ENCODE results near the gene GALM.
"Not testable (repeated sequence)": the region's sequence is repeated elsewhere in the genome, so short reads cannot be mapped to it uniquely, and the experiment has no call there.

GALM gene

GRCh38 chr2:38713338-38713737, 47.4 kb downstream of the GALM start:
- no peak for FAIRE-seq

GRCh38 chr2:38714941-38715340, 49.0 kb downstream of the GALM start:
- not testable (repeated sequence) for FAIRE-seq

GRCh38 chr2:38716185-38716584, 50.3 kb downstream of the GALM start:
- no peak for FAIRE-seq

- no peak for FAIRE-seq
Observed at GRCh38 chr2:38718601-38719000, 52.7 kb downstream of the GALM start.

GRCh38 chr2:38719706-38720105, 53.8 kb downstream of the GALM start:
- no peak for FAIRE-seq

- FAIRE-seq = no peak
Observed at GRCh38 chr2:38720613-38721241, 54.8 kb downstream of the GALM start.

DNA sequence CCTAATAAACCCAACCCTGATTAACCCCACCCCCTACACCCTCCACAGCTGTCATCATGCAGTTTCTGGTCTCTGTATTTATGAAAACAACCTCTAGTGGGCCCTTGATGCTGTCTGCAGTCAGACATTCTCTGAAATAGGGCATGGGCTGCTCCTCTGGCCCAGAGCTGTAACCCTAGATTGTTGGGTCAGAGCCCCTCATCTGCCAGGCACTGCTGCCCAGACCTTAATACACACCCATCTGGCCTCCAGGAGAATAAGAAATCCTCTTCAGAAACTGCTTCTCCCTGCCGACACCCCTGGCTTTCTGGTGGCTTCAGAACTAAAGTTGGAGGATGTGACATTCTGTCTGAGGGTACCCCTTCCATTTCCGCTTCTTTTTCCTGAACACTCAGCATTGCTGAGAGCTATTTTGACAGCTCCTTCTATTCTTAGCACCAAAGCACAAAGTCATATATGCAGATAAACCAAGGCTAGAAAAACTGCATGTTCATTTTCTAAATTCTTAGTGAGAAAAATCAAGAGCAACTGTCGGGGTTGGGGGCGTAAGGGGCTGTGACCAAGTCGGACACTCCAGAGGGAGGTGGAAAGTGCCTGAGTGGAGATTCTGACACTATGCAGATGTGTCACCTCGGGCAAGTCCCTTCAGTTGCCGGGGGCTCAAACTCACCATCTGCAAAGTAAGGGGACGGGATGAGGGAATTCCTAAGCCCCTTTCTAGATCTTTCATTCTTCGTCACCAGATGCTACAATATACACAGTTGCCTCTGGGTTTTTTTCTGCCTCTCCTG, 56.6 kb downstream of the GALM start:
- FAIRE-seq = no peak

DNA sequence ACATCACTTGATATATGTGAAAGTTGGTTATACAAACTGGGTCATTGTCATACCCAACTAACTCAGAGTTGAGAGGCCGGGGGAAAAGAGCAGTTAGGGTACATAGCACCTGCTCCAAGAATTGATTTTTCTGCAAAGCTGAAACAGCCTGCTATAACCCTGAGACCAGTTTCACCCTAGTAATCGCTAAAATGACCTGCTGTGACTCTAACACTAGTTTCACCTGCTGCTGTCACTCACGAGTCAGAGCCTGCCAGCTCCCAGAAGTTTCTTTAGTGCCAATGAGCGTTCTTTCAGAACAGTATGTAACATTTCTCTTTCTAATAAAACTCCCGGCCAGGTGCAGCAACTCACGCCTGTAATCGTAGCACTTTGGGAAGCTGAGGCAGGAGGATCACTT, 57.3 kb downstream of the GALM start:
- no peak for FAIRE-seq

DNA sequence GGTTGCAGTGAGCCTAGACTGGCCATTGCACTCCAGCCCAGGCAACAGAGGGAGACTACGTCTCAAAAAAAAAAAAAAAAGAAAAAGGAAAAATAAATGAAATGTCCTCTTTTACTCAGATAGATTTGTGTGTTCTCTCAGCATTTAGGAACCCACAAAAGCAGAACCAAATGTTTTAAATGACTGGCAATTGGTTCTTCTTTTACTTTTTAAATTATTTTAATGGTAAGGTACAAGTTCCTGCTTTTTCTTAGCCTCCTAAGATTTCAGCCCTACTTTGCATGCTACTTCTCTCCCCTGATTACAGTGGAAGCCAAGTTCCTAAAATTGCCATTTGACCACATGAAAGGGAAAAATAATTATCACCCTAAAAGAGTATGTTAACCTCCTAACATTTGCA, 61.7 kb downstream of the GALM start:
- no peak for FAIRE-seq

DNA sequence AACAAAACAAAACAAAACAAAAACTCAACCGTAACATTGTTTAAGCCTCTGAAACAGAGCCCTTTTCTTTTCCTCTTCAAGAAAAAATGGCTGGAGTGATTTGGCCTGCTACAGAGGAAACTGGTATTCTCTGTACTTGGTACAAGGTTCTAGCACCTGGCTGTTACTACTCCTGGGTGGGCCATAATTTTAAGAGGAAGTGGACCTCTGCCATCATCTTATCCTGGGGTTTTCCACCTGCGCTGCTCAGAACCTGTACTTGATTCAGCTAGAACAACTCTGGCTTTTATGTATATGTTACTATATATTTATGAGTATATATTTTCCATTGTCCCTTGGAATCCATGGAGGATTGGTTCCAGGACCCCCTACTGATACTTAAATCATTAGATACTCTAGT, 62.8 kb downstream of the GALM start:
- no peak for FAIRE-seq

GRCh38 chr2:38731090-38731489, 65.2 kb downstream of the GALM start:
- no peak for FAIRE-seq

- no peak for FAIRE-seq
Observed at GRCh38 chr2:38731684-38732221, 65.8 kb downstream of the GALM start.

DNA sequence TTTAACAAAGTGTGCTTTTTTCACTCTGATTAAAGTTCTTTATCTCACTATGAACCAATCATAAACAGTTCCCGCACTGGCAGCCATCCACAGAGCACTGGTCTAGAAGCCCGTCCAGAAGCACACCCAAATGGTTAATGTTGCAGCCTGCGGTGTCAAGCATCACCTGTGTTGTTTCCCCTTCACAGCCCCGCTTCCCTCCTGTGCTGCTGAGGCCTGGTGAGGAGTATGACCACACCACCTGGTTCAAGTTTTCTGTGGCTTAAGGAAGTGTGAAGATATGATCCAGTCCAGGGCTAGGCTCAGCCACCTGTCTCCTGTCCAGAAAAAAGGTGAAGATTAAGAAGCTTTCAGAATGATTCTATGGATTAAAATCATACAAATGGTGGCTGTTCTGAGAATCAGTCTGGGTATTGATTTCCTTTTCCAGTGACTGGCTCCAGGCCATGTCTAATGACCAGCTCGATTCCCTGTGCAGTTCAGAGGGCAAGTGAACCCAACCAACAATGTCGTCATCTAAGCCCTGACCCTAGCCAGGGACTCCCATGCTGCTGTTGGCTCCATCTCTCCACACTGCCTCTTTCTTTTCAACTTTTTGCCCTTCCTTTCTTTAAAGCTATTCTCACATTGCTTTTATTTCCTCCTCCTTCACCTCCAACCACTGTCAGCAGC, 67.5 kb downstream of the GALM start:
- FAIRE-seq = no peak

- FAIRE-seq = no peak
Observed at GRCh38 chr2:38734299-38735058, 68.6 kb downstream of the GALM start.

DNA sequence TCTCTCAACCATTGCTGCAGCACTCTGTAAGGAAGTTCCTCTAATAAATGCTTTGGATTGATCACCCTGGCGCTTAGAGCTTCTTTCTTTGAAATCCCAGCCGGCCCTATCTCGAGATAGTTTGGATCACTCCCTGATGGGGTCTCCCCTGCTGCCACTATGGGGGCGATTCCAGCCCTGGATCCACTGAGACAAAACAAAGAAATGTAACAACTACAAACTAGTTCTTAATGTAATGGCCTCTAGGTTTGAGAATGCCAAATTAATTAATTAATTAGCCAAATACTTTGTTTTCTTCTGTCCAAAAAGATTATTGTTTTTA, 70.0 kb downstream of the GALM start:
- no peak for FAIRE-seq

DNA sequence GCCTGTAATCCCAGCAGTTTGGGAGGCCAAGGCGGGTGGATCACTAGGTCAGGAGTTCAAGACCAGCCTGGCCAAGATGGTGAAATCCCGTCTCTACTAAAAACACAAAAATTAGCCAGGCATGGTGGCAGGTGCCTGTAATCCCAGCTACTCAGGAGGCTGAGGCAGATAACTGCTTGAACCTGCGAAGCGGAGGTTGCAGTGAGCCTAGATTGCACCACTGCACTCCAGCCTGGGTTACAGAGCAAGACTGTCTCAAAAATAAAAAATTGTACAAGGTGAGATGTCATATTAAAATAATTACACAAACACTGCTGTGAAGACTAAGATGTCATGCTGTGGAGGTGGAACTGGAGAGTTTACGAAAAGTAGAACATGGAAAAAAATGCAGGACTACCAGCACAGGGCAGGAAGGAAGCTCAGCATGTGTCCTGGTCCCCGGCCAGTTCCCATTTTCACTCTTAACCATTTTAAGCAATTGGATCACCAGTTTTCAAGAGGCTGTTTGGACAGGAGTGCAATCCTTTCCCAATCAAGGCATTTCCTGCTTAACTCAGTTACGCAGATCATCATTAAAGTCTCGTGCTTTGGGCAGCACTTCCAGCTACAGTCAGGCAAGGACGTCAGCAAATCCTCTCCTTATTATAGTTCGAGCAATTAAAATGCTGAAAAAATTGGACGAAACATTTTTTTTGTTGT, 71.2 kb downstream of the GALM start:
- FAIRE-seq = not testable (repeated sequence)

GRCh38 chr2:38737925-38738324, 72.0 kb downstream of the GALM start:
- no peak for FAIRE-seq

- FAIRE-seq = no peak
Observed at GRCh38 chr2:38739524-38739923, 73.6 kb downstream of the GALM start.

DNA sequence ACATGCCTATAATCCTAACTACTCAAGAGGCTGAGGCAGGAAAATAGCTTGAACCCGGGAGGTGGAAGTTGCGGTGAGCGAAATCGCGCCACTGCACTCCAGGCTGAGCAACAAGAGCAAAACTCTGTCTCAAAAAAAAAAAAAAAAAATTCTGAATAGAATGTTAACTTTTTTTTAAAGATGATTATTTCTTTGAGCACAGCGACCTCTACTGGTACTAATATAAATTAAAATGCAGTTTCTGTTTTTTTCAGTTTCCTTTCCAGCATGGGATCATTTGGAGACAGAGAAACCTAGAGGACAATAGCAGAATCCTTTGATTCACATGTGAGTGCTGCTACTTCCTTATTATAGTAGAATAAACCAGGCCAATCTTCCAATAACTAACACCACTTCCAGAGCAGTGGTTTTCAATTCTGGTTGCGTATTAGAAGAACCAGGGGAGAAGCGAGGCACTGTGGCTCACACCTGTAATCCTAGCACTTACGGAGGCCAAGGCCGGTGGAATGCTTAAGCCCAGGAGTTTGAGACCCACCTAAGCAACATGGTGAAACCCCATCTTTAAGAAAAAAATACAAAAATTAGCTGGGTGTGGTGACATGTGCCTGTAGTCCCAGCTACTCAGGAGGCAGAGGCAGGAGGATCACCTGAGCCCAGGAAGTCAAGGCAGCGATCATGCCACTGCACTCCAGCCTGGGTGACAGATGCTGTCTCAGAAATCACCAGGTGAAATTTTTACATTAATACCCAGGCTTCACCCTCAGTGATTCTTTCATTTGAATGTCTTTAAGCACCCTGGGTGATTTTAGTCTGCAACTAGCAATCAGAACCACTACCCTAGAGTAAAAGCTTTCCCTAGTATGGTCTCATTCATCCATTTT, 75.2 kb downstream of the GALM start:
- FAIRE-seq = peak; percentile 74

- FAIRE-seq = no peak
Observed at GRCh38 chr2:38742797-38743559, 77.1 kb downstream of the GALM start.
